GM23338 (cell line): Measurements from ENCODE around the gene ADGB. TPM values are rescaled to one million over a fixed set of nuclear protein-coding genes. Genes with fewer than 3 reads are reported as not detected.

ENCODE experiments used
- ATAC-seq: fragments of 200-7000 bp; cut with Tn5 transposase; 3 replicates; pipeline ENCODE4 v1.9.1; 2020
- DNase-seq: peaks from one replicate; pipeline ENCODE4 v3.0.0-alpha.2; 2015; ENCODE audit warnings: low spot score
- H2AFZ ChIP-seq: fragments of 200-600 bp; sonication (generic); 2 replicates; pipeline ENCODE4 v1.8.0; 2016; ENCODE audit warnings: antibody characterized with exemption, mild to moderate bottlenecking, moderate library complexity
- H3F3A ChIP-seq: fragments of 200-600 bp; sonication (generic); replicated peaks from 2 replicates; pipeline ENCODE4 v1.8.0; 2017; ENCODE audit warnings: antibody characterized with exemption, mixed run types, low read depth
- H3K27ac ChIP-seq: fragments of 200-600 bp; sonication (generic); 2 replicates; pipeline ENCODE4 v1.6.1; 2016; ENCODE audit warnings: low read depth
- H3K27me3 ChIP-seq: fragments of 200-600 bp; sonication (generic); 2 replicates; pipeline ENCODE4 v1.8.0; 2016; ENCODE audit warnings: mild to moderate bottlenecking, mixed run types, moderate library complexity; ENCODE audit not compliant: insufficient read depth
- H3K36me3 ChIP-seq: fragments of 200-600 bp; sonication (generic); 2 replicates; pipeline ENCODE4 v1.8.0; 2016; ENCODE audit warnings: mild to moderate bottlenecking; ENCODE audit not compliant: insufficient read depth
- H3K4me1 ChIP-seq: fragments of 200-600 bp; sonication (generic); 2 replicates; pipeline ENCODE4 v1.8.0; 2016; ENCODE audit warnings: mild to moderate bottlenecking, moderate library complexity; ENCODE audit not compliant: insufficient read depth
- H3K4me2 ChIP-seq: fragments of 200-600 bp; sonication (generic); 2 replicates; pipeline ENCODE4 v1.7.1; 2017; ENCODE audit warnings: mixed run types
- H3K4me3 ChIP-seq: fragments of 200-600 bp; sonication (generic); 2 replicates; pipeline ENCODE4 v1.6.1; 2016; ENCODE audit warnings: mixed run types
- H3K79me2 ChIP-seq: fragments of 200-600 bp; sonication (generic); replicated peaks from 2 replicates; pipeline ENCODE4 v1.8.0; 2017; ENCODE audit warnings: mild to moderate bottlenecking; ENCODE audit not compliant: insufficient read depth
- H3K9me2 ChIP-seq: fragments of 200-600 bp; sonication (generic); 2 replicates; pipeline ENCODE4 v1.8.0; 2017; ENCODE audit not compliant: insufficient read depth
- H4K20me1 ChIP-seq: fragments of 200-600 bp; sonication (generic); replicated peaks from 2 replicates; pipeline ENCODE4 v1.8.0; 2017; ENCODE audit warnings: mild to moderate bottlenecking; ENCODE audit not compliant: insufficient read depth
- H3K27ac Mint-ChIP-seq: 2 replicates; pipeline ENCODE4 v1.8.0; 2020; ENCODE audit warnings: inconsistent platforms, mild to moderate bottlenecking, moderate library complexity, mixed read lengths
- H3K27me3 Mint-ChIP-seq: 3 replicates; pipeline ENCODE4 v1.8.0; 2022; ENCODE audit warnings: low read depth, mild to moderate bottlenecking, moderate library complexity, mixed read lengths, inconsistent platforms; ENCODE audit not compliant: insufficient read depth, poor library complexity
- H3K36me3 Mint-ChIP-seq: 3 replicates; pipeline ENCODE4 v1.8.0; 2021; ENCODE audit warnings: low read depth, mild to moderate bottlenecking, inconsistent platforms, moderate library complexity, mixed read lengths
- H3K4me1 Mint-ChIP-seq: 3 replicates; pipeline ENCODE4 v1.8.0; 2020; ENCODE audit warnings: mild to moderate bottlenecking, inconsistent platforms, mixed read lengths
- H3K4me3 Mint-ChIP-seq: 3 replicates; pipeline ENCODE4 v1.8.0; 2021; ENCODE audit warnings: moderate library complexity, mild to moderate bottlenecking, inconsistent platforms, mixed read lengths
- H3K9me3 Mint-ChIP-seq: 3 replicates; pipeline ENCODE4 v1.8.0; 2020; ENCODE audit warnings: moderate library complexity, mild to moderate bottlenecking, inconsistent platforms, mixed read lengths
- CREB1 ChIP-seq: fragments of 250-450 bp; sonication (Bioruptor Pico); IDR thresholded peaks from 2 replicates; pipeline ENCODE4 v1.5.0; 2020; ENCODE audit warnings: low read depth, mild to moderate bottlenecking, moderate library complexity
- CTCF ChIP-seq, 2 experiments: fragments of 200-600 bp in 1 of 2; sonication (generic) in 1 of 2; conservative IDR thresholded peaks; 2 replicates each; pipeline versions ENCODE4 v1.5.1 to v1.6.1; 2016 to 2017; ENCODE audit warnings: antibody characterized with exemption in 2 of 2, low read depth in 2 of 2, mild to moderate bottlenecking in 2 of 2, moderate library complexity in 1 of 2
- ETS1 ChIP-seq: IDR thresholded peaks from 2 replicates; pipeline ENCODE4 v1.6.1; 2016; ENCODE audit warnings: antibody characterized with exemption
- EZH2 ChIP-seq: fragments of 200-600 bp; sonication (generic); IDR thresholded peaks from one replicate; pipeline ENCODE4 v1.8.0; 2017; ENCODE audit warnings: antibody characterized with exemption, mild to moderate bottlenecking, low read depth; ENCODE audit not compliant: unreplicated experiment
- EZH2phosphoT487 ChIP-seq: fragments of 200-600 bp; sonication (generic); IDR thresholded peaks from one replicate; pipeline ENCODE4 v1.8.1; 2018; ENCODE audit warnings: antibody characterized with exemption; ENCODE audit not compliant: unreplicated experiment
- JUNB ChIP-seq: IDR thresholded peaks from one replicate; pipeline ENCODE4 v1.6.1; 2016; ENCODE audit warnings: antibody characterized with exemption; ENCODE audit not compliant: unreplicated experiment
- NANOG ChIP-seq: IDR thresholded peaks from 2 replicates; pipeline ENCODE4 v1.6.1; 2016; ENCODE audit warnings: antibody characterized with exemption, borderline replicate concordance
- POLR2AphosphoS5 ChIP-seq: IDR thresholded peaks from 2 replicates; pipeline ENCODE4 v1.6.1; 2016; ENCODE audit warnings: antibody characterized with exemption, low read depth
- REST ChIP-seq: IDR thresholded peaks from one replicate; pipeline ENCODE4 v1.6.1; 2018; ENCODE audit warnings: antibody characterized with exemption; ENCODE audit not compliant: unreplicated experiment
- STAT1 ChIP-seq: IDR thresholded peaks from one replicate; pipeline ENCODE4 v1.6.1; 2016; ENCODE audit warnings: antibody characterized with exemption; ENCODE audit not compliant: unreplicated experiment
- ZNF331 ChIP-seq: fragments of 250-450 bp; sonication (Bioruptor Pico); IDR thresholded peaks from 2 replicates; pipeline ENCODE4 v1.5.0; 2020; ENCODE audit warnings: low read depth, mild to moderate bottlenecking, moderate library complexity
- ZNF462 ChIP-seq: fragments of 250-450 bp; sonication (Bioruptor Pico); IDR thresholded peaks from 2 replicates; pipeline ENCODE4 v1.5.0; 2020; ENCODE audit warnings: mild to moderate bottlenecking, moderate library complexity
- polyA plus RNA-seq: library from polyadenylated mRNA; unstranded; fragments of >200 nt; fragmentation: Nextera tagmentation; extraction: Ambion mirVana; gene quantifications from 2 replicates; pipeline ENCODE4 v1.2.1, GENCODE V29; 2016
- total RNA-seq: library from RNA; depleted of rRNA; stranded (reverse); fragments of >200 nt; shearing (Covaris generic); gene quantifications from 2 replicates; pipeline ENCODE4 v1.2.3, GENCODE V29; 2014

ADGB gene
- total and polyA plus RNA-seq, 2 experiments from 2014 or later: not detected

GRCh38 chr6:146859795-146860495 is 261.2 kb downstream of the ADGB start:
- H3K9me3 Mint-ChIP-seq: no peaks in the 10 kb centered on the region
- DNase-seq: no peak
- H3K4me1 Mint-ChIP-seq: peaks cover 7% of the 10 kb centered on the region; the same call in 1 of the 3 replicates
- H2AFZ ChIP-seq: no peak overlapping the region
- no peaks in the 10 kb centered on the region for H3F3A ChIP-seq
- peaks cover 6% of the 10 kb centered on the region for H3K27me3 Mint-ChIP-seq
- H3K36me3 ChIP-seq: no peaks in the 10 kb centered on the region
- no peak overlapping the region for H3K4me2 ChIP-seq
- TF ChIP-seq ZNF462: no peak
- TF ChIP-seq EZH2: no peak
- TF ChIP-seq NANOG: no peak
- no peak for TF ChIP-seq CTCF (conservative IDR thresholded peaks at IDR 0.05; ENCODE audit: low read depth in 2 of 2)
- TF ChIP-seq ZNF331: no peak
- TF ChIP-seq POLR2AphosphoS5: no peak
- TF ChIP-seq ETS1: no peak
- no peak for TF ChIP-seq JUNB
- no peak for TF ChIP-seq STAT1
- no peak for TF ChIP-seq REST
- no peak for TF ChIP-seq EZH2phosphoT487
- TF ChIP-seq CREB1: no peak
- no peak overlapping the region for H3K4me3 Mint-ChIP-seq
- H3K4me1 ChIP-seq: no peaks in the 10 kb centered on the region
- H3K27ac Mint-ChIP-seq: no peak overlapping the region
- no peaks in the 10 kb centered on the region for H3K79me2 ChIP-seq
- no peak overlapping the region for H3K27ac ChIP-seq
- no peaks in the 10 kb centered on the region for H3K9me2 ChIP-seq
- H4K20me1 ChIP-seq: no peaks in the 10 kb centered on the region; the same call in 1 of the 2 replicates
- ATAC-seq: no peak
- H3K36me3 Mint-ChIP-seq: no peaks in the 10 kb centered on the region; the same call in 2 of the 3 replicates
- H3K4me3 ChIP-seq: no peak overlapping the region
- no peaks in the 10 kb centered on the region for H3K27me3 ChIP-seq
